Measurements from ENCODE around the gene RPS6KA3.

GRCh38 chrX:20300822-20301221, 34.1 kb upstream of the RPS6KA3 start:
- TF ChIP-seq CTCF (IDR thresholded peaks at IDR 0.05) (no peak), POLR2A (IDR thresholded peaks at IDR 0.05) (no peak)

All from right lobe of liver (tissue), 4 donors.